ENCODE results near the gene FAM117A. TPM values are rescaled to one million over a fixed set of nuclear protein-coding genes. Genes with fewer than 3 reads are reported as not detected.

FAM117A gene
- total RNA-seq, 2 experiments from 2014 or later = 31.6 to 44.9 TPM

DNA sequence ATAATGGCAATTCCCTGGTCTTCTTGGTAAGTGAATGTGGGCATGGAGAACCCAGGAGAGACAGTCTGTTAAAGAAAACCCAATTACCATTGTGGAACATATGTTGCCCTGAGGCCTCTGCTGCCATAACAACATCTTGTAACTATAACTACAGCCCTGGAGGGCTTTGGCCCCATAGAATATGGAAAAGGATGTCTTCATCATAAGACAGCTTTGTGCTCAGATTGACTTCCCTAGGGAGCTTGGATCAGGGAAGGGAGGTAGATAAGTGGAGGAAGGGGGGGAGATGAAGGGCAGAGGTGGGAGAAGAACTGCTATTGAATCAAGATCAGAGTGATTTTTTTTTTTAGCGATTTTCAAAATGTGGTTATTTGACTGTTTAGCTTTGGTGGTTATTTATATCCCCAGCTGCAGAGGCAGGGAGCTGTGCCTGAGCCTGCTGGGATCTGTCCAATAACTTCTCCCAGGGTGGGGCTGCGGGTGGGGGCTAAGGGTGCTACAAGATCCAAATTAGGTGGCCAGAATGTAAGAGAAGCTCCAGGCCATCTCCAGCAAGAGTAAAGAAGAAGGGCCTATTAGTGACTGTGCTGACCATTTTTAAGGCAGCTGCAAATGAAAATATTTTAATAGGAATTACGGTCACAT lies 19.3 kb upstream of the FAM117A start:
- Mint-ChIP-seq H3K4me1 (peaks cover 34% of the 10 kb centered on the region), H3K4me3 (no peak overlapping the region), H3K27ac (no peak overlapping the region), H3K9me3 (ENCODE audit: low read depth) (no peaks in the 10 kb centered on the region), H3K27me3 (no peaks in the 10 kb centered on the region), H3K36me3 (no peaks in the 10 kb centered on the region)
- DNase-seq (no peak), ATAC-seq (no peak)
- CTCF ChIA-PET = interaction anchor here (0.9 to 3.2 kb wide), 4 partner anchors 17 to 273 kb away, joined by 3 to 10 read pairs (median 3); partner anchors contain the start of gene SLC35B1

DNA sequence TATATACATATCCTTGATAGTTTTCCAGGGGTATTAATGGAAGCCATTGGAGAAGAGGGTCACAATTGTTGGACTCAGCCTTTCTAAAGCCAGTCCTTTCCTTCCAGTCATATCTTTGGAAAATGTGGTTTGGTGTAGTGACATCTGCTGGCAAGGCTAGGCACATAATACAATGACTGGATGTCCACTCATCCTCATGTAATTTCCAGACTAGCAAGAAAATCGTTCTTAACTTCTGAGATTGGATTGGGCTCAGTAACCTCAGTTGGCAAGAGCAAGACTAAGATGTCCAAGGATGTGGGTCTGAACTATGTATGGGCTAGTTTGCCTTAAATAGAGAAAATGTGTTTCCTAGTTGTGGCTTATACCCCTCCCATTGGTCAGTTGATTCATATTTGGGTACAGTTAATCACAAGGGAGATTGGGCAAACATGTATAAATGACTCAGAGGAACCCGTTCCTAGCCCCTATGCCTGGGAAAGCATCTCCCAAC lies 15.9 kb upstream of the FAM117A start:
- H3K27me3 Mint-ChIP-seq = no peaks in the 10 kb centered on the region
- H3K4me3 Mint-ChIP-seq = no peak overlapping the region
- H3K4me1 Mint-ChIP-seq = peaks cover 23% of the 10 kb centered on the region
- ATAC-seq = peak; percentile 63
- H3K27ac Mint-ChIP-seq = no peak overlapping the region
- H3K9me3 Mint-ChIP-seq (ENCODE audit: low read depth) = no peaks in the 10 kb centered on the region
- CTCF ChIA-PET = interaction anchor here (1.0 to 1.5 kb wide), 5 partner anchors 8 to 76 kb away, joined by 3 to 11 read pairs (median 4); partner anchors contain the start of gene KAT7
- DNase-seq = peak; percentile 55
- H3K36me3 Mint-ChIP-seq = no peaks in the 10 kb centered on the region

DNA sequence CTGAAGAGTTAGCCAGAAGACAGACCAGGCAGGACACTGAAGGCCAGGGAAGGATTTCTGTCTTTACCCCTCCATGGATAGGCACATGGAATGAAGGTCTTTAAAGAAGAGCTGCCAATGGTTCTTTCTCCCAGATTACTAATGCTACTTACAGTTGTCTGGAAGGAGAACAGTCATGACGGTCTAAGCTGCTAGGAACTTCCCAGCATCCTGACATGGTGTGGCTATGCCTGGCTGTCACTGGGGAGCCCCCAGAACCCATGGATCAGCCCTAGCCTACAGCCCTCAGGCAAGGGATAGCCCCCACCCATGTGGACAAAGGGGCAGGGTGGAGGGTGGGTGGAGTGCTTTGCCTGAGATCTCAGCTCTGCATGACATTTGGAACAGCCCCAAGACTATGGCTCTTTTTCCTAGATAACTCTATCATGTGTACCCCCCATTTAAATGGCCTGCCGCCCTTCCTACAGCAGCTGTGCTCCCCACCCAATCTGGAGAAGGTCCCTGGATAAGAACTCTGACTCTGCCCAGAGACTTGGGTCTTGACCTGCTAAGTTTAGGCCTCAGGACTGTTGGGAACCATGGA lies 15.3 kb upstream of the FAM117A start:
- DNase-seq (no peak), ATAC-seq (no peak)
- H3K4me1 Mint-ChIP-seq = peaks cover 23% of the 10 kb centered on the region
- no peak overlapping the region for H3K4me3 Mint-ChIP-seq
- CTCF ChIA-PET = interaction anchor here (1.0 to 1.5 kb wide), 5 partner anchors 9 to 75 kb away, joined by 3 to 11 read pairs (median 4); partner anchors contain the start of gene KAT7
- H3K9me3 Mint-ChIP-seq (ENCODE audit: low read depth) = no peaks in the 10 kb centered on the region
- H3K36me3 Mint-ChIP-seq = no peaks in the 10 kb centered on the region
- H3K27ac Mint-ChIP-seq = no peak overlapping the region
- no peaks in the 10 kb centered on the region for H3K27me3 Mint-ChIP-seq

DNA sequence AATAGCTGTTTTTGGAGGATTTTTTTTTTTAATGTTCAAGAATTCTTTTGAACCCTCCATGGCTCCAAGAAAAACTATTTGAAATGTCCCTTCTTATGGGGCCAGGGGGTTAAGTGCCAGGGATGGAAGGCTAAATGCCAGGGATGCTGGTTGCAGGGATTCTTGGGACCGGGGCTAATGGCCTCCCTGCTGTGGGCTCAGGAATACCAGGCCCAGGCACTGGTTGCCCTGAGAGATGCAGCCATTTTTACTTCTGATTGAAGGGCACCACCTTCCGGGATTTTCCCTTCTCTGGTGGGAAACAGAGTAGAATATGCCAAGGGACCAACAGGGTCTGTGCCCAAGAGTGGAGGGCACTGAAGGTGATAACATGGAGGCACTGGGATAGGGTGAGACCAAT lies 13.6 kb upstream of the FAM117A start:
- no peaks in the 10 kb centered on the region for H3K9me3 Mint-ChIP-seq (ENCODE audit: low read depth)

DNA sequence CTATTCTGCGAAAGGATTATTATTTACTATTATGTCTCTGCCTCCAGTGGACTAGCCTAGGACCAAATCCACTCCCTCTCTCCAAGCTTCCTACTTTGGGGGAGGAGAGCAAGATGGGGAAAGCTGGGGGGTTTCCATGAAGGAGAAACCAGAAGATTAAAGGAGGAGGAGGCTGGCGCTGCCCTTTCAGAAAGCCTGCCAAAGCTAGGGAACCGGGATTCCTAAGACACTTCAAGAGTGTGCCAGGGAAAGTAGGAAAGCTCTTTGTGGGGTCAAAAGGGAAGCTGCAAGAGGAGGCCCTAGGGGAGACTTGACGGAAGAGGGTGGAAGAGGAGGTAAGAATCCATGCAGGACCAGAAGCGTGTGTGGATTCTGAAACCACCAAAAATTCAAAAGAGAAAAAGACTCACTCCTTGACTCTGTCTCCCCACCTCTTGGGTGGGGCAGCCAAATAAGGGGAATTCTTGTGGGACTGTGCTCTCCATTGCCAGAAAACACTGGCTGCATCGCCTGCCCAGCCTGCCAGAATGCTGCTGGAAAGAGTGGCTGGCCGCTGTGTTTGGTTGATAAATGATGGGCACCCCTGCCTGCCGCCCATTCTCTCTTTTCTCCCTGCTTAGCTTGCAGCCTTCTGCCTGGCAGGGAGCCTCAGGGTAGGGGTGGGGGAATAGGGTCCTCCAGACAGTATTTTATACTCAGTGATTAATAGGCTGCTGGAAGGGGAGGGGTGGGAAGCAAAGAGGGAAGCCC lies 12.8 kb upstream of the FAM117A start:
- Mint-ChIP-seq H3K36me3 (no peaks in the 10 kb centered on the region), H3K27me3 (no peaks in the 10 kb centered on the region), H3K4me1 (peaks cover 23% of the 10 kb centered on the region), H3K27ac (no peak overlapping the region), H3K9me3 (ENCODE audit: low read depth) (no peaks in the 10 kb centered on the region), H3K4me3 (no peak overlapping the region)
- ATAC-seq (no peak), DNase-seq (no peak)
- CTCF ChIA-PET = interaction anchor here (0.6 to 1.5 kb wide), 8 partner anchors 11 to 220 kb away, joined by 3 to 6 read pairs (median 3); no protein-coding TSS in a partner anchor

More for the DNA sequence above, 13.6 kb upstream of the FAM117A start:
- DNase-seq (no peak), ATAC-seq (no peak)
- CTCF ChIA-PET = interaction anchor here (0.7 to 1.3 kb wide), 4 partner anchors 10 to 74 kb away, joined by 3 to 5 read pairs (median 4); no protein-coding TSS in a partner anchor
- Mint-ChIP-seq H3K36me3 (no peaks in the 10 kb centered on the region), H3K4me3 (no peak overlapping the region), H3K27me3 (no peaks in the 10 kb centered on the region), H3K27ac (no peak overlapping the region), H3K4me1 (peaks cover 23% of the 10 kb centered on the region)

DNA sequence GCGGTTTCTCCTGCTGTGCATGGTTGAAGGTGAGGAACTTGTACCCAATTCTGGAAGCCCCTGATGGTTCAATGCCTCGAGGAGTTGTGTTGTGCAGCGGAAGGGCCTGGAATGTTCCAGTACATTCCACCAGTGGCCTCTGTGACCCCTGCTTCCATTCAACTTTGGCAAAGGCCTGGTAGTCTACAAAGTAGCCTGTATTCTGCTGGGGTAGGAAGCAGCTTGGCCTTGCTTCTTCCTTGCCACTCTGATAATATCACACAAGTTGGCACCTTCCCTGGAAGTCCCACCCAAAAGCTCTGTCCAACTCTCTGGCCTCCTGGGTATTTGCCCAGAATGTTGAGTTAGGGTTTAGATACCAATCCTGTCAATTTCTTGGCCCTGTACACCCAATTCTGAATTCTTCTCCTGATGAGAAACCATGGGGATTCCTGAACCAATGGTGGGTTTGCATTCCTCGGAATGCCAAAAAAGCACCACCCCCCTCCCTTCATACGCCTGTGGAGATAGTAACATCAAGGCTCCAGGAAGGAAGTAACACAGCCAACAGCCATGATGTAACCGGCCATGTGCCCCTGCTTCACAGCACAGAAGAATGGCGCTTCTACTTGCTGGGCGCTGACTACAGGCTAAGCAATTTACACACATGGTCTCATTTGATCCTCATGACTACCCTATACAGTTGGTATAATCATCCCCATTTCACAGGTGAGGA lies 11.8 kb upstream of the FAM117A start:
- Mint-ChIP-seq H3K27ac (no peak overlapping the region), H3K36me3 (no peaks in the 10 kb centered on the region), H3K9me3 (ENCODE audit: low read depth) (no peaks in the 10 kb centered on the region), H3K4me3 (no peak overlapping the region), H3K27me3 (no peaks in the 10 kb centered on the region), H3K4me1 (peaks cover 15% of the 10 kb centered on the region)
- ATAC-seq (no peak), DNase-seq (no peak)
- CTCF ChIA-PET = interaction anchor here (0.6 to 1.5 kb wide), 4 partner anchors 14 to 221 kb away, joined by 3 to 6 read pairs (median 3); no protein-coding TSS in a partner anchor

DNA sequence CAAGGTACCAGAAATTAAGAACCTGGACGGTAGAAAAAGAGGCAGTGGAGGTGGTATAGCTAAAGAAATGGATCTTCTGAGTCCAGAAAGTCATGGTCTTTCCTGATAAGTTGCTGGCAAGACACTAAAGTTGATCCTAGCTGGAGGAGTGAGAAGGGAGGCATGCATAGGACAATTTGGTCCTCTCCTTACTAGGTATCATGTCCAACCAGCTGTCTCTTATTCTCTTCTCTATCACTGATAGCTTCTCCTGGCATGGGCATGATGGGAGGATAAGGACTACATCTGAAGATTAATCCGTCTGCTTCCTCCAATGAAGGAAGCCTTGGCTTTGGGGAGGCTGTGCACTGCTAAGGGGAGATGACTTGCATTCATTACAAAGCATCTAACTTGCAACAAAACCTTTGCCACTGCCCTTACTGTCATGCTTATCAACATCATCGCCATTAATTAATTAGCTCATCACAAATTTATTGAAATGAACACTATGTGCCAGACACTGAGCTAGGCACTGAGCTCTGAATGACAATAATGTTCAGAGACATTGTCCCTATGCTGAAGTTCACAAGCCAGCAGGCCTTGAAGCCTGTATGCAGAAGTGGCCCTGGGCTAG lies 3.1 kb upstream of the FAM117A start:
- CTCF ChIA-PET = no interaction called here
- no peak overlapping the region for H3K4me3 Mint-ChIP-seq
- no peak for ATAC-seq

DNA sequence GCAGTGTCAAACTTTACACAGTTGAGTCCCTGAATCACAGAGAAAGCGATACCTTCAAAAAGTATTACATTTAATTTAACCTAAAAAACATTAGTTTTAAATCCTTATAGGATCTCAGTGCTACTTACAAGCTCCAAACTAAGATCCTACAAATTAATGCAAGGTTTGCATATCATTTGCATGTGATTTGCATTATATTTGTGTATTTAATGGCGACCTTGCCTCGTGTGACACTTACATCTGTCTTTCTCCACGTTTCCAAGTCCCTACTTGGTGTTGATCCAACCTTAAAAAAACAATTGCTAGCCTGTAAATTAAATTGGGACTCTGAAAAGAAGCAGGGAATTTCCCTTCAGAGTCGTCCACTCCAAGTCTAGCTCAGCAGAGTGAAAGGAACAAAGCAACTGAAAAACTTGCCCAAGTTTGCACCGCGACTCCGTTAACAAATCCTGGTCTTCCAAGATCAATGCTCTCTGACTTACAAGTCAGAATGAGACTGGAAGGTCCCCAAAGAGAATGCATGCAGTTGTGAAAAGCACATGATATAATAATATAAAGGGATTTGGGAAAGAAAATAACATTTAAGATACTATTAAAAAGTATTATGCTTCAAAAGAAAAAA lies 739 bp upstream of the FAM117A start:
- ATAC-seq = no peak
- H3K4me3 Mint-ChIP-seq = peak overlapping the region; percentile 94

More for the DNA sequence above, 3.1 kb upstream of the FAM117A start:
- peaks cover 1% of the 10 kb centered on the region for H3K36me3 Mint-ChIP-seq
- no peak for DNase-seq
- peaks cover 18% of the 10 kb centered on the region for H3K4me1 Mint-ChIP-seq
- H3K27me3 Mint-ChIP-seq = peaks cover 26% of the 10 kb centered on the region
- H3K27ac Mint-ChIP-seq = no peak overlapping the region
- H3K9me3 Mint-ChIP-seq (ENCODE audit: low read depth) = no peaks in the 10 kb centered on the region

DNA sequence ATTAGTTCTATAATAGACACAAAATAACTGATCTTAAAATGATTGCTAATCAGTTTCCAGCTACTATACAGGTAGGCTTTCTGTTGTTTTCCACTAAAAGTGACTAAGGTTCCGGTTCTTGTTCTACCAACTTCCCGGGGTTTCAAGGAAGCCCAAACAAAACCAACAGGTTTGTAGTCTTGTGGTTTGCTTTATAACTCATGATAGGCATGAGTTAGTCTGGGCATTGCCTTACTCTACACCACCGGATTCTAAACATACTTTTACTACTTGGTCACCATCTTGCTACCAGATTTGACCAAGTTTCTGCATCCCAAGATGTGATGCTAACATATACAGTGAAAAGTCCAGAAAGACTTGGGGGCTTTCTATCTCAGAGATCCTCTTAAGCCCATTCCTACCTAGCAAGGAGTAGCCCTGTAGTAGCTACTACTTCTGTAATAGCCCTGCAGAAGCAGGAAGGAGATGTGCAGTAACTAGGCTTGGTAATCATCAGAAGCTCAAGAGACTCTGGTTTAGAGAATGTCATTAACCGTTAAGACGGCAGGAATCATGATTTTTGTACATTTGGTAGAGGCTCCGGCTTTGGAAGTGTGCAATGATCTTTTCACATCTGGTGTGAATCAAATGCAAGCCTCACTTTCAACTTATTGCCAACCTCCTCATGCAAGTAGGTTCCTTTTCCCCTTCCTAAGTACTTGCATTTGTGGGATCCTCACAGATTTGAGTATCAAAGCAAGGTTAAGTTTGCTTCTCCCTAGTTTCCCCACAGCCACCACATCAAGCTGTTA lies 1.6 kb downstream of the FAM117A start:
- Mint-ChIP-seq H3K4me1 (peaks cover 57% of the 10 kb centered on the region), H3K4me3 (peak overlapping the region; percentile 94), H3K27ac (peak overlapping the region; percentile 90), H3K9me3 (ENCODE audit: low read depth) (no peaks in the 10 kb centered on the region), H3K27me3 (peaks cover 25% of the 10 kb centered on the region), H3K36me3 (peaks cover 18% of the 10 kb centered on the region)
- CTCF ChIA-PET = interaction anchor here (1.0 to 4.7 kb wide), 12 partner anchors 10 to 236 kb away, joined by 3 to 42 read pairs (median 5); partner anchors contain the start of genes SLC35B1 and SPOP
- DNase-seq = no peak
- ATAC-seq = no peak

More for the DNA sequence above, 739 bp upstream of the FAM117A start:
- Mint-ChIP-seq H3K9me3 (ENCODE audit: low read depth) (no peaks in the 10 kb centered on the region), H3K36me3 (peaks cover 5% of the 10 kb centered on the region), H3K27ac (peak overlapping the region; percentile 71), H3K27me3 (peaks cover 26% of the 10 kb centered on the region), H3K4me1 (peaks cover 40% of the 10 kb centered on the region)
- DNase-seq = no peak
- CTCF ChIA-PET = interaction anchor here (0.7 to 4.7 kb wide), 13 partner anchors 9 to 209 kb away, joined by 3 to 42 read pairs (median 7); partner anchors contain the start of gene SLC35B1

DNA sequence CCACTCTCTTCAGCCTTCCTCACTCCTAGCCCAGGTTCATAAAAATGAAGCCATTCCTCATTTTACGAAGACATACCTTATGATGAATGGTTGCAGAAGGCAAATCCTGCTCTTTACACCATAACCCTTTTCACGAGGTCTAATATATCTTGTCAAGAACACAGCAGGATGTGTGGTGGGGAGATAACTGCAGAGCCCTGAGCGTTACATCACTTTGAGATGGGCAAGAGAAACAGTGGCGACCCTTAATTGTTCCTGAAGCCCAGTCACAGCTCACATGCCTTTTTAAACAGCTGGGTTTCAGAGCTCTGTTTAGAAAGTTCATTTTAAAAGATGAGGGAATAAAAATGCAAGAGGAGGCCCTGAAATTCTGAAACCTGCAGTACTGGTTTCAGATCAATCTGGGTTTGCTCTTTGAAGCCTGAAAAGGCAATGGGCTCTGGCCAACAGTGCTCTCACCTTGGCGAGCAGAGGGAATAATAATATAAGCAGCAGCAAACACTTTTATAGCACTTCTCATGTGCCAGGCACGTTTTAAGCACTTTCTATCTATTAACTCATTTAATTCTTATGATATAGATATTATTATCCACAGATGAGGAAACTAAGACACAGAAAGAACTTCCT lies 2.9 kb downstream of the FAM117A start:
- peak overlapping the region; percentile 58 for H3K27ac Mint-ChIP-seq
- H3K27me3 Mint-ChIP-seq = peaks cover 12% of the 10 kb centered on the region
- no peaks in the 10 kb centered on the region for H3K9me3 Mint-ChIP-seq (ENCODE audit: low read depth)
- H3K36me3 Mint-ChIP-seq = peaks cover 26% of the 10 kb centered on the region
- DNase-seq (no peak), ATAC-seq (no peak)
- peak overlapping the region; percentile 60 for H3K4me3 Mint-ChIP-seq
- CTCF ChIA-PET = interaction anchor here (1.0 to 4.7 kb wide), 8 partner anchors 9 to 191 kb away, joined by 3 to 42 read pairs (median 6); partner anchors contain the start of gene SLC35B1
- H3K4me1 Mint-ChIP-seq = peaks cover 68% of the 10 kb centered on the region

DNA sequence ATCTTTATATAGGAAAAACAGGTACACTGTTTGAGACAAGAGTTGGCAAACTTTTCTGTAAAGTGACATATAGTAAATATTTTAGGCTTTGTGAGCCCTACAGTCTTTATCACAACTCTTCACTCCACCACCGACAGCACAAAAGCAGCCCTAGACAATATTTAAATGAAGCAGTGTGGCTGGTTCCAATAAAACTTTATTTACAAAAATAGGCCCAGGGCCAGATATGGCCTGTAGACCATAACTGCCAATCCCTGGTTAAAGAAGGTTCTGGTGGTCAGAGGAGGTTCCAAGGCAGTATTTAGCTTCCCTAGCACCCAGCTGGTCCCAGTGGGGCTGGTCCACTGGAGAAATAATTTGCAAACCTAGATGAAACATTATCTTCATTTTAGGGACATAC lies 3.6 kb downstream of the FAM117A start:
- CTCF ChIA-PET = interaction anchor here (1.0 to 5.3 kb wide), 4 partner anchors 13 to 64 kb away, joined by 3 to 17 read pairs (median 6); no protein-coding TSS in a partner anchor
- no peaks in the 10 kb centered on the region for H3K9me3 Mint-ChIP-seq (ENCODE audit: low read depth)
- no peak overlapping the region for H3K27ac Mint-ChIP-seq
- no peak for ATAC-seq
- H3K27me3 Mint-ChIP-seq = peaks cover 5% of the 10 kb centered on the region
- no peak for DNase-seq
- peaks cover 75% of the 10 kb centered on the region for H3K4me1 Mint-ChIP-seq
- H3K36me3 Mint-ChIP-seq = peaks cover 32% of the 10 kb centered on the region
- peak overlapping the region; percentile 60 for H3K4me3 Mint-ChIP-seq
